Muscle layer of duodenum (tissue), 2 donors: ENCODE measurements around the gene CHST3.
"Not testable (repeated sequence)": the region's sequence is repeated elsewhere in the genome, so short reads cannot be mapped to it uniquely, and the experiment has no call there.

Experiments
- H3K27ac ChIP-seq: one replicate; pipeline ENCODE4 v1.7.0; 2013; ENCODE audit warnings: mild to moderate bottlenecking, low read length
- H3K27me3 ChIP-seq: one replicate; pipeline ENCODE4 v1.7.0; 2013; ENCODE audit warnings: low read depth, mild to moderate bottlenecking, control low read depth, low read length
- H3K36me3 ChIP-seq, 2 donors: one replicate each; pipeline ENCODE4 v1.7.0; 2013; ENCODE audit warnings: low read length in 2 of 2, control low read depth in 1 of 2, mild to moderate bottlenecking in 1 of 2; ENCODE audit not compliant: insufficient read depth in 2 of 2, control insufficient read depth in 1 of 2
- H3K4me1 ChIP-seq, 2 donors: one replicate each; pipeline ENCODE4 v1.7.0; 2013; ENCODE audit warnings: low read length in 2 of 2, mild to moderate bottlenecking in 2 of 2, control low read depth in 1 of 2, moderate library complexity in 1 of 2; ENCODE audit not compliant: insufficient read depth in 2 of 2, control insufficient read depth in 1 of 2
- H3K4me3 ChIP-seq, 2 donors: one replicate each; pipeline ENCODE4 v1.7.0; 2013; ENCODE audit warnings: low read length in 2 of 2, low read depth in 1 of 2, mild to moderate bottlenecking in 1 of 2
- H3K9me3 ChIP-seq, 2 donors: one replicate each; pipeline ENCODE4 v1.7.0; 2013; ENCODE audit warnings: low read length in 2 of 2, control low read depth in 1 of 2, mild to moderate bottlenecking in 1 of 2; ENCODE audit not compliant: control insufficient read depth in 1 of 2
- donor health status: healthy.

Gene CHST3, protein sequence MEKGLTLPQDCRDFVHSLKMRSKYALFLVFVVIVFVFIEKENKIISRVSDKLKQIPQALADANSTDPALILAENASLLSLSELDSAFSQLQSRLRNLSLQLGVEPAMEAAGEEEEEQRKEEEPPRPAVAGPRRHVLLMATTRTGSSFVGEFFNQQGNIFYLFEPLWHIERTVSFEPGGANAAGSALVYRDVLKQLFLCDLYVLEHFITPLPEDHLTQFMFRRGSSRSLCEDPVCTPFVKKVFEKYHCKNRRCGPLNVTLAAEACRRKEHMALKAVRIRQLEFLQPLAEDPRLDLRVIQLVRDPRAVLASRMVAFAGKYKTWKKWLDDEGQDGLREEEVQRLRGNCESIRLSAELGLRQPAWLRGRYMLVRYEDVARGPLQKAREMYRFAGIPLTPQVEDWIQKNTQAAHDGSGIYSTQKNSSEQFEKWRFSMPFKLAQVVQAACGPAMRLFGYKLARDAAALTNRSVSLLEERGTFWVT

GRCh38 chr10:71964098-71964742 is at the start of gene CHST3:
Gene CHST3, plus strand, starts transcription at chr10:71964395. Its CDS starts 41,448 bp downstream, at chr10:72005843.
- Histone ChIP-seq H3K36me3 (no peaks in the 10 kb centered on the region), H3K4me3 (peak within 1 kb of the TSS; percentile 71 to 83), H3K27me3 (peaks cover 9% of the 10 kb centered on the region), H3K27ac (peak within 1 kb of the TSS; percentile 86), H3K9me3 (no peaks in the 10 kb centered on the region), H3K4me1 (peaks cover 0 to 28% of the 10 kb centered on the region in 2 donors)

- H3K4me3 ChIP-seq = no peak overlapping the region
- peaks cover 0 to 7% of the 10 kb centered on the region in 2 donors for H3K9me3 ChIP-seq
- H3K27ac ChIP-seq = no peak overlapping the region
- no peaks in the 10 kb centered on the region for H3K27me3 ChIP-seq
- peaks cover 0 to 11% of the 10 kb centered on the region in 2 donors for H3K4me1 ChIP-seq
- no peaks in the 10 kb centered on the region for H3K36me3 ChIP-seq
Measured at GRCh38 chr10:71916827-71917226, 47.4 kb upstream of the CHST3 start.

GRCh38 chr10:71918992-71919391 is 45.2 kb upstream of the CHST3 start:
- H3K27ac ChIP-seq = no peak overlapping the region
- no peaks in the 10 kb centered on the region for H3K27me3 ChIP-seq
- peaks cover 0 to 14% of the 10 kb centered on the region in 2 donors for H3K4me1 ChIP-seq
- no peak overlapping the region for H3K4me3 ChIP-seq
- no peaks in the 10 kb centered on the region for H3K36me3 ChIP-seq
- H3K9me3 ChIP-seq = no peaks in the 10 kb centered on the region

DNA sequence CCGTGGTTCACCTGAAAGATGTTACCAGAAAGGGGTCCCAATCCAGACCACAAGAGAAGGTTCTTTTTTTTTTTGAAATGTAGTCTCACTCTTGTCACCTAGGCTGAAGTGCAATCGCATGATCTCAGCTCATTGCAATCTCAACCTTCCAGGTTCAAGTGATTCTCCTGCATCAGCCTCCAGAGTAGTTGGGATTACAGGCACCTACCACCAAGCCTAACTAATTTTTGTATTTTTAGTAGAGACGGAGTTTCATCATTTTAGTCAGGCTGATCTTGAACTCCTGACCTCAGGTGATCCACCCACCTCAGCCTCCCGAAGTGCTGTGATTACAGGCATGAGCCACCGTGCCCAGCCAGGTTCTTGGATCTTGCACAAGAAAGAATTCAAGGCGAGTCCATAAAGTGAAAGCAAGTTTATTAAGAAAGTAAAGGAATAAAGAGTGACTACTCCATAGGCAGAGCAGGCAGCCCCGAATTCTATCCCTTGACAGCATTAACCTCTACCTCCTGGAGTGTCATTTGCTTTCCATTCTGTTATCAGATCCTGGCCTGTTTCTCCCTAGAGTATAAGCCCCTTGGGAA is 44.1 kb upstream of the CHST3 start:
- H3K27me3 ChIP-seq, H3K36me3 ChIP-seq, H3K27ac ChIP-seq, H3K4me3 ChIP-seq, H3K9me3 ChIP-seq: not testable (repeated sequence)
- peaks cover 0 to 14% of the 10 kb centered on the region in 2 donors for H3K4me1 ChIP-seq

DNA sequence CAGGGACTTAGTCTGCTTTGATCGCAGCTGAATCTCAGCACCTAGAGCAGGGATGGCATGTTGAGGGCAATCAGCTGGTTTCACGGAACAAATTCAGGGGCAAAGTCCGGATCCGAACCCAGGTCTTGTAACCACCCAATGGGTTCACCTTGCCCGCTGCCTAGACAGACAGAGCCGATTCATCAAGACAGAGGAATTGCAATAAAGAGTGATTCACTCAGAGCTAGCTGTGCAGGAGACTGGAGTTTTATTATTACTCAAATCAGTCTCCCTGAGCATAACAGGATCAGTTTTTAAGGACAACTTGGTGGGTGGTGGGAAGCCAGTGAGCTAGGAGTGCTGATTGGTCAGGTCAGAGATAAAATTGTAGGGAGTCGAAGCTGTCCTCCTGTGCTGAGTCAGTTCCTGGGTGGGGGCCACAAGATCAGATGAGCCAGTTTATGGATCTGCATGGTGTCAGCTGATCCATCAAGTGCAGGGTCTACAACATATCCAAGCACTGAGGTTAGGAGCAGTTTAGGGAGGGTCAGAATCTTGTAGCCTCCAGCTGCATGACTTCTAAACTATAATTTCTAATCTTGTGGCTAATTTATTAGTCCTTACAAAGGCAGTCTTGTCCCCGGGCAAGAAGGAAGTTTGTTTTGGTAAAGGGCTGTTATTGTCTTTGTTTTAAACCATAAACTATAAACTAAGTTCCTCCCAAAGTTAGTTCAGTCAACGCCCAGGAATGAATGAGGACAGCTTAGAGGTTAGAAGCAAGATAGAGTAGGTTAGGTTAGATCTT is 43.5 kb upstream of the CHST3 start:
- peaks cover 0 to 14% of the 10 kb centered on the region in 2 donors for H3K4me1 ChIP-seq
- H3K36me3 ChIP-seq = no peaks in the 10 kb centered on the region
- H3K4me3 ChIP-seq = no peak overlapping the region
- no peaks in the 10 kb centered on the region for H3K9me3 ChIP-seq
- H3K27me3 ChIP-seq = no peaks in the 10 kb centered on the region
- no peak overlapping the region for H3K27ac ChIP-seq

DNA sequence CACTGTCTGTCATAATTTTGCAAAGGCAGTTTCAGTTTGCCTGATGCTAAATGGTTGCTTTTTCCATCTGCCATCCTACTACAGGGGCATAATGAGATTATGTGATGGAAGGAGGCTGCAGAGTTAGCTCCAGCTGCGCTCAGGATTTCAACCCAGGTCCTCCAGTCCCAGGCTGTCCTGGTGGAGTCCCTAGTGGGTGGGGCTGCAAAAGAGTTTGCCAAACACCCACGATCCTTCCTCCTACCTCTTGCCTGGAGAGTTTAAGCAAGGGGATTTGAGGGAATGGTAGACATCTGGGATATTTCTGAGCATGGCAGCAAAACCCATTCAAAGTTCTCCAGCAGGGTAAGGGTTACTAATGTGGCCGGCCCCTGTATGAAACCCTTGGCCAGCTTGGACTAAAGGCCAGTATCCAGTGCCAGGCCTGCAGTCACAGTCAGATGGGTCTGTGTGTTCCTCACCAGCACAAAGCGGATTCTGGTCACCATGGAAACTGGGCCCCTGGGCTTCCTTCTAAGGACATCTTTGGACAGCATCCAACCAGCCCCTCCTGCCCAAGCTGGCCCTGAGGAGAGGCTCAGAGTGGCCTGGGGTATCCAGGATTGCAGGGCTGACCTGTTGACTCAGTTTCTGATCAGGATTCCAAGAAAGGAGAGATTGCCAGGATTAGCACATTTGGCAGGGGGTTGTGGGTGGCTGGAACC is 42.7 kb upstream of the CHST3 start:
- Histone ChIP-seq H3K27me3 (no peaks in the 10 kb centered on the region), H3K9me3 (no peaks in the 10 kb centered on the region), H3K27ac (no peak overlapping the region), H3K36me3 (no peaks in the 10 kb centered on the region), H3K4me1 (peaks cover 0 to 14% of the 10 kb centered on the region in 2 donors), H3K4me3 (no peak overlapping the region)

DNA sequence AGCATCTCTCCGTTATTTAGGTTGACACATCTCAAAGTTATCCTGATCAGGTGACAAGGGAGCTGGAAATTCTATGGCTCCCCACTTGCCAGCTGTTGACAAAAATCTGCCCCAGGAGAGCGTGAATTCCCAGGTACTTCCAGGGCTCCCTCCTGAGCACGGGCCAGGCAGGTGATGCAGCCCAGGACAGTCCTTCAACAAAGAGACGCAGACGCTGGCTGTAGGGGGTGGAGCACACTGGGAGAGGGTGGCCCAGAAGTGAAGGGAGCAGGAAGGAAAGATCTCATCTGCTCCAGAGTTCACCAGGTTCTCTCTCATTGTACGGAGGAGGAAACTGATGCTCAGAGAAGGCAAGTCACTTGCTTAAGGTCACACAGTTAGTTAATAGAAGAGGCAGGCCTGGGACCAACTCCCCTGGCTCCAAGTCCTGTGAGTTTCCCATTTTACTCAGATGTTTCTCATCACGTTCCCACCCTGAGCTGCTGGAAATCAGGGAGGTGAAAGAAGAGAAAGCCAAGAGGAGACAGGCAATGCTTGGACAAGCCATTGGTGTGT is 41.0 kb upstream of the CHST3 start:
- H3K27me3 ChIP-seq = no peaks in the 10 kb centered on the region
- peaks cover 0 to 14% of the 10 kb centered on the region in 2 donors for H3K4me1 ChIP-seq
- H3K9me3 ChIP-seq = no peaks in the 10 kb centered on the region
- no peak overlapping the region for H3K4me3 ChIP-seq
- H3K36me3 ChIP-seq = no peaks in the 10 kb centered on the region
- no peak overlapping the region for H3K27ac ChIP-seq

DNA sequence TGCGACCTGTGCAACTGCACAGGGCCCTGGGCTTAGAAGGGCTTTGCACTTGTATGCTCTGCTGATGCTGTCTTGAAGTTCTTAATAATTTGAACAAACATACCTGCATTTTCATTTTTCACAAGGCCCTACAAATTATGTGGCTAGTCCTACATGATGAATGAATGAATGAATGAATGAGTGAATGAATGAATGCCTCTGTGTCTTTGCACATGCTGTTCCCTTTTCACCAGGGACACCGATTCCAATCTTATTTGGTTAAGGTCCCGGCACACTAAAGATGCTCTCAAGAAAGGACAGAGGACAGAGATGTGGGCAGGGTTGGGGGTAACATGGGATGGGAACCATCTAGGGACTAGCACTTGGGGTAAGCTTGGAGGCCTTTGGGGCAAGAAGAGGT is 39.4 kb upstream of the CHST3 start:
- H3K9me3 ChIP-seq = no peaks in the 10 kb centered on the region
- peaks cover 0 to 14% of the 10 kb centered on the region in 2 donors for H3K4me1 ChIP-seq
- H3K36me3 ChIP-seq = no peaks in the 10 kb centered on the region
- no peak overlapping the region for H3K27ac ChIP-seq
- H3K27me3 ChIP-seq = no peaks in the 10 kb centered on the region
- H3K4me3 ChIP-seq = no peak overlapping the region

DNA sequence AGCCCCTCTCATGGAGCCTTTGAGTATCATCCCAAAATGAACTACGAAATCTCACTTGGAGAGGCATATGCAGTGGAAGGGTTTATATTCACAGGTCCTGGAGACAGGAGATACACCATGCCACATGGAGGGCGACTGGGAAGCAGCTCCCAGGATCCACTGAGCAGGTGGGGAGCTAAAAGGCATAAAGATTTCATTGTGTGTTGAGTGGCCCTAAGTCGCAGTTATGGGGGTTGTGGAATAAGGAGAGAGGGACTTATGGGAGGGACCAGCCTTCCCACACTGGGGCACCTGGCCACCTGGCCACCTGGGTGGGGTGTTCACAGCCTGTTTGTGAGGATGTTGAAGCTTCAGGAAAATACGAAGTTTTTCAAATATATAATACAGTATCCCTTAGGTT is 37.0 kb upstream of the CHST3 start:
- no peak overlapping the region for H3K27ac ChIP-seq
- no peak overlapping the region for H3K4me3 ChIP-seq
- no peaks in the 10 kb centered on the region for H3K4me1 ChIP-seq
- no peaks in the 10 kb centered on the region for H3K27me3 ChIP-seq
- no peaks in the 10 kb centered on the region for H3K36me3 ChIP-seq
- H3K9me3 ChIP-seq = peaks cover 0 to 2% of the 10 kb centered on the region in 2 donors

GRCh38 chr10:71927776-71928592 is 36.2 kb upstream of the CHST3 start:
- Histone ChIP-seq H3K27ac (no peak overlapping the region), H3K4me3 (no peak overlapping the region), H3K36me3 (no peaks in the 10 kb centered on the region), H3K9me3 (peaks cover 0 to 8% of the 10 kb centered on the region in 2 donors), H3K27me3 (no peaks in the 10 kb centered on the region), H3K4me1 (no peaks in the 10 kb centered on the region)
